Upper lobe of left lung (tissue), 4 donors: ENCODE results near the gene RNF26.

Experiments
- CTCF ChIP-seq, 6 experiments: fragments of 450-650 bp in 4 of 6; fragments of 200-600 bp in 2 of 6; sonication (generic) in 2 of 6; IDR thresholded peaks; one replicate each; pipeline ENCODE4 v1.5.1; 2016 to 2019; ENCODE audit warnings: antibody characterized with exemption in 6 of 6
- POLR2A ChIP-seq, 4 donors: fragments of 450-650 bp; IDR thresholded peaks; one replicate each; pipeline ENCODE4 v1.5.1; 2016 to 2017; ENCODE audit warnings: antibody characterized with exemption in 4 of 4, mild to moderate bottlenecking in 2 of 4

DNA sequence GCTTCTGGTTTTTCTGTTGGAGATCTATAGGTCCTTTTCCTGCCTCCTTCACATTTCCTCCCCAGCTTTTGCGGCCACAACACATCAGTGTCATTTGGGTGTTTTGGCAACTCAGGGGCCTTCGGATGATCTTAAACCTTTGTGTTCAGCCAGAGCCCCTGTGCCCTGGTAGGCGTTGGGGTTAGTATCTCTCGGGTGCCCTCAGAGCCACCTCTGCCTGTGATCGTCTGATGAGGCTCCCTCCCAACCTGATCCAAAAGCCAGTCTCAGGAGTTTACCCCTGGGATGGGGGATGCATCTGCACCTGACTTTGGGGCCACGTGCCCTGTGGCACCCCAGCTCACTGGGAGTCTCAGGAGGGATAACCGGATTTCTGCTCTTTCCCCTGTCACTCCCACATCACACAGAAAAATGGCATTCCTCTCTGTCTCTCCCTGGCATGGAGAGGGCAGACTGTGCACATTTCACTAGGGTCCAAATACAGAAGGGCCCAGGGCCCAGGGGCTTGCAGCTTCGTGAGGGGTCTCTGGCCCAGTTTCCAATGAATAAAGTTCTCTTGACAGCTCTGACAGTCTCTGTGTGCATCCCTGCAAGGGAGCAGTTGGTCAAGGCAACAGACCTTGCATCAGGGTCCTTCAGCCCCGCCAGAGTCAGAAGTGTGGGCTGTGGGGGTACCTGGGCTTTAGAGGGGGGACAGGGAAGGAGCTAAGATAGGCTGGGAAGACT is 2.6 kb downstream of the RNF26 start:
- TF ChIP-seq CTCF (IDR thresholded peaks at IDR 0.05) (no peak), POLR2A (IDR thresholded peaks at IDR 0.05) (no peak)
